Choroid plexus epithelial cell (primary cell): ENCODE results near the gene FILIP1L.

Experiments
- DNase-seq: peaks from one replicate; pipeline ENCODE4 v3.0.0-alpha.2; 2010; ENCODE audit warnings: low read depth
- H3K4me3 ChIP-seq: 2 replicates; pipeline ENCODE4 v1.5.1; 2011; ENCODE audit warnings: low read depth, mild to moderate bottlenecking, control low read depth, low read length, moderate library complexity
- TF ChIP-seq, protein P1 (sequence below): conservative IDR thresholded peaks from 2 replicates; pipeline ENCODE4 v1.5.1; 2011; ENCODE audit warnings: low read depth, mild to moderate bottlenecking, control low read depth, inconsistent platforms, low read length, moderate library complexity

Gene FILIP1L

DNA sequence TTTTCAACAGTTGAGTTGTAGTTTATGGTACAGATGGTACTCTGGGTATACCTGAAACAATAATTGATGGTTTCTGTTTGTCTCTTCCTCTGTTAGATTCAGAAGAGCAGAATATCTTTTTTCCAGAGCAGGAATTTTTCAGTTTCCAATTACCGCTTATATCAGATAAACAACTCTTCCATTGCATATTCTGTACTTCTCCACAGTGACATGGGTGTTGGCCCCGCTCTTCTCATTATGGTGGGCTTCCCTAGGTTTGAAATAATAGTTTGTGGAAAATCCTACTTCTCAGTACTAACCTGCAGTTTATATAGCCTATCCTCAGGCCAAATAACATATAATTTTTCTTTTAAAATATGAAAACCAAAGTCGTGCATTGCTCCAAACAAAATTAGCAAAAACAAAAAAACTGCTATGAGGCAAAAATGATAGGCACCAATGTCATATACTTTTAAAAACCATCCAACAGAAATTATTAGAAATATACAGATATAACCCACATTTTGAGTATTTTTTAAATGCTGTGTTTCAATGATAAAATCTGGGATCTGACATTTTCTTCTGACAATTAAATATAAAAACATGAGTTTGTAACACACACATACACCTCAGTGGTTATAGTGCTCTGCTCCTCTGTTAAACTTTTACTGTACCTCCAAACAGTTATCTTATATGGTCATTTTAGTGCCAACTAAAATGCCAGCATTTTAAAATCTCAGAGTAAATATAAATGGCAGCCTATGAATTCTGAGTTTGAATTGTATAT, 239.9 kb downstream of the FILIP1L start:
- no peak for DNase-seq
- peak overlapping the region; percentile 86 for H3K4me3 ChIP-seq

GRCh38 chr3:99873269-99874102, 240.8 kb downstream of the FILIP1L start:
- peak; percentile 46 for DNase-seq
- TF ChIP-seq, protein P1, sequence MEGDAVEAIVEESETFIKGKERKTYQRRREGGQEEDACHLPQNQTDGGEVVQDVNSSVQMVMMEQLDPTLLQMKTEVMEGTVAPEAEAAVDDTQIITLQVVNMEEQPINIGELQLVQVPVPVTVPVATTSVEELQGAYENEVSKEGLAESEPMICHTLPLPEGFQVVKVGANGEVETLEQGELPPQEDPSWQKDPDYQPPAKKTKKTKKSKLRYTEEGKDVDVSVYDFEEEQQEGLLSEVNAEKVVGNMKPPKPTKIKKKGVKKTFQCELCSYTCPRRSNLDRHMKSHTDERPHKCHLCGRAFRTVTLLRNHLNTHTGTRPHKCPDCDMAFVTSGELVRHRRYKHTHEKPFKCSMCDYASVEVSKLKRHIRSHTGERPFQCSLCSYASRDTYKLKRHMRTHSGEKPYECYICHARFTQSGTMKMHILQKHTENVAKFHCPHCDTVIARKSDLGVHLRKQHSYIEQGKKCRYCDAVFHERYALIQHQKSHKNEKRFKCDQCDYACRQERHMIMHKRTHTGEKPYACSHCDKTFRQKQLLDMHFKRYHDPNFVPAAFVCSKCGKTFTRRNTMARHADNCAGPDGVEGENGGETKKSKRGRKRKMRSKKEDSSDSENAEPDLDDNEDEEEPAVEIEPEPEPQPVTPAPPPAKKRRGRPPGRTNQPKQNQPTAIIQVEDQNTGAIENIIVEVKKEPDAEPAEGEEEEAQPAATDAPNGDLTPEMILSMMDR = no peak
- H3K4me3 ChIP-seq = peak overlapping the region; percentile 86

More for the DNA sequence above, 239.9 kb downstream of the FILIP1L start:
- TF ChIP-seq, protein P1 = no peak

- TF ChIP-seq, protein P1 = no peak
- DNase-seq = no peak
- peak overlapping the region; percentile 86 for H3K4me3 ChIP-seq
These were observed 241.4 kb downstream of the FILIP1L start for GRCh38 chr3:99872923-99873254.

GRCh38 chr3:99871231-99872045, 242.9 kb downstream of the FILIP1L start:
- no peak overlapping the region for H3K4me3 ChIP-seq
- TF ChIP-seq, protein P1 = no peak
- DNase-seq = no peak

GRCh38 chr3:99870712-99871111, 243.6 kb downstream of the FILIP1L start:
- no peak overlapping the region for H3K4me3 ChIP-seq
- DNase-seq = no peak
- TF ChIP-seq, protein P1 = no peak

- TF ChIP-seq, protein P1 = no peak
- H3K4me3 ChIP-seq = no peak overlapping the region
- peak; percentile 87 for DNase-seq
These were observed 244.7 kb downstream of the FILIP1L start for GRCh38 chr3:99869621-99870020.
